Left lung (tissue), 14 donors: ENCODE measurements around the gene PLGLB1. TPM values are rescaled to one million over a fixed set of nuclear protein-coding genes. Genes with fewer than 3 reads are reported as not detected.
A peak's percentile ranks its signal among the peaks of the same experiment; 100 is the strongest.
"Not testable (repeated sequence)": the region's sequence is repeated elsewhere in the genome, so short reads cannot be mapped to it uniquely, and the experiment has no call there.

Source experiments
- ATAC-seq: fragments of 200-7000 bp; cut with Tn5 transposase; one replicate; pipeline ENCODE4 v1.9.1; 2020; ENCODE audit warnings: moderate library complexity
- DNase-seq, 4 donors: peaks; one replicate each; pipeline ENCODE4 v3.0.0-alpha.2; 2013 to 2020
- H3K27ac ChIP-seq, 2 donors: fragments of 200-600 bp; sonication (generic) in 1 of 2; one replicate each; pipeline versions ENCODE4 v1.5.0 to v1.8.0; 2020 to 2021
- H3K27me3 ChIP-seq, 2 donors: fragments of 200-600 bp; sonication (generic) in 1 of 2; one replicate each; pipeline versions ENCODE4 v1.5.0 to v1.8.0; 2020 to 2021
- H3K36me3 ChIP-seq, 2 donors: fragments of 200-600 bp; sonication (generic) in 1 of 2; one replicate each; pipeline versions ENCODE4 v1.5.0 to v1.8.0; 2020 to 2021
- H3K4me1 ChIP-seq, 2 donors: fragments of 200-600 bp; one replicate each; pipeline ENCODE4 v1.8.0; 2021
- H3K4me3 ChIP-seq, 2 donors: fragments of 200-600 bp; sonication (generic) in 1 of 2; one replicate each; pipeline versions ENCODE4 v1.5.0 to v1.8.0; 2020 to 2021; ENCODE audit warnings: mild to moderate bottlenecking in 1 of 2
- H3K9me3 ChIP-seq, 2 donors: fragments of 200-600 bp; sonication (generic) in 1 of 2; one replicate each; pipeline versions ENCODE4 v1.5.0 to v1.8.0; 2020 to 2021
- intact Hi-C, 2 donors: fragments of 100-400 bp; cut with DNase I; formaldehyde crosslinking; loops; one replicate each; pipeline versions ENCODE4 v1.11.2 to v1.14.2; 2022
- long read RNA-seq, 12 donors: library from polyadenylated mRNA in 2 of 12; unstranded in 2 of 12; transcript quantifications; one replicate each; pipeline ENCODE4 v2.0.0 and lab custom pipeline, GENCODE V29; 2019 to 2026
- polyA plus RNA-seq, 6 donors: library from polyadenylated mRNA; unstranded; fragments of 120-200 nt; gene quantifications; one replicate each; pipeline ENCODE4 v1.2.1, GENCODE V29; 2013; ENCODE audit not compliant: insufficient read length in 6 of 6
- total RNA-seq, 2 donors: library from RNA; stranded (reverse); fragmentation: NEBNext Ultra II Directional; extraction: Animal tissue kit (Norgen Biotek cat#: 25700); gene quantifications; one replicate each; pipeline ENCODE4 v1.2.1, GENCODE V29; 2021
- TF ChIP-seq, protein P1 (sequence below), 2 donors: fragments of 200-600 bp; sonication (generic) in 1 of 2; IDR thresholded peaks; one replicate each; pipeline versions ENCODE4 v1.5.0 to v1.8.0; 2021; ENCODE audit warnings: antibody characterized with exemption in 2 of 2
- donor health status: DM: no; HTN: yes; CAD: no.
- donor health status: DM: no; HTN: no; CAD: no.

PLGLB1 gene
- total RNA-seq (1 to 10 TPM; 1.3 to 2.6 TPM), polyA plus RNA-seq (10 to 100 TPM in 3 of 6 donors, 1 to 10 TPM in 3; 8.8 to 24.2 (median 13.8) TPM)
- long read RNA-seq, donor 1, partial matches to known transcripts = 14 of 15 reads
- long read RNA-seq, donor 1, other reads (novel, unspliced or antisense) = 0 of 15 reads
- long read RNA-seq, donor 2, partial matches to known transcripts = 9 of 9 reads
- long read RNA-seq, donor 2, other reads (novel, unspliced or antisense) = 0 of 9 reads
- long read RNA-seq, donor 3 = 0 reads
- long read RNA-seq, donor 4, partial matches to known transcripts = 1 of 2 reads
- long read RNA-seq, donor 4, other reads (novel, unspliced or antisense) = 1 of 2 reads
- long read RNA-seq, donor 5, partial matches to known transcripts = 6 of 6 reads
- long read RNA-seq, donor 5, other reads (novel, unspliced or antisense) = 0 of 6 reads
- long read RNA-seq, donor 6 = 0 reads
- long read RNA-seq, donor 7, partial matches to known transcripts = 6 of 7 reads
- long read RNA-seq, donor 7, other reads (novel, unspliced or antisense) = 0 of 7 reads
- long read RNA-seq, donor 8, partial matches to known transcripts = 0 of 1 reads
- long read RNA-seq, donor 8, other reads (novel, unspliced or antisense) = 0 of 1 reads
- long read RNA-seq, donor 9 = 0 reads
- long read RNA-seq, donor 10 = 0 reads
- long read RNA-seq, donor 11, partial matches to known transcripts = 12 of 12 reads
- long read RNA-seq, donor 11, other reads (novel, unspliced or antisense) = 0 of 12 reads
- long read RNA-seq, donor 12, partial matches to known transcripts = 0 of 2 reads
- long read RNA-seq, donor 12, other reads (novel, unspliced or antisense) = 0 of 2 reads

DNA sequence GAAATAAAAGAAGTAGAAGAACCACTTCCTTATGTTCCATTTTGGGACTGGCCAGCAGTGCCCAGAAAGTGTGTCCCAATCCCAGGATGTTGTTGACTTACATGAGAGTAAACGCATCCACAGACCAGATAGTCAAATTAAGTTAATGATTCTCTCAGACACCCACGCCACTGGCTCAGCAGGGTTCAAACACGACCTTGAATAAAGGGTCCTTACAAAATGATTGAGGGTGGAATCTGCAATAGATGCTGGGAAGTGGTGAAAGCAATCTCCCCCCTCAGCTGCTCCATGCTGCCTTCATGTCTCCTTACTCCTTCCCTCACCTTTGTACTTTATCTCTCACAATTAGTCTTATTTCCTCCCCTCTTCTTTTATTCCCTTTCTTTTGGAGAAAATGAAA, at the start of gene PLGLB1:
Gene PLGLB1 (minus strand): TSS at position 101 of the 400 bp plus-strand sequence. CDS start 61 bp downstream, at position 40.
- DNase-seq, H3K4me1 ChIP-seq, H3K27me3 ChIP-seq, H3K27ac ChIP-seq, H3K36me3 ChIP-seq, H3K9me3 ChIP-seq, intact Hi-C loops, H3K4me3 ChIP-seq, ATAC-seq: not testable (repeated sequence)

DNA sequence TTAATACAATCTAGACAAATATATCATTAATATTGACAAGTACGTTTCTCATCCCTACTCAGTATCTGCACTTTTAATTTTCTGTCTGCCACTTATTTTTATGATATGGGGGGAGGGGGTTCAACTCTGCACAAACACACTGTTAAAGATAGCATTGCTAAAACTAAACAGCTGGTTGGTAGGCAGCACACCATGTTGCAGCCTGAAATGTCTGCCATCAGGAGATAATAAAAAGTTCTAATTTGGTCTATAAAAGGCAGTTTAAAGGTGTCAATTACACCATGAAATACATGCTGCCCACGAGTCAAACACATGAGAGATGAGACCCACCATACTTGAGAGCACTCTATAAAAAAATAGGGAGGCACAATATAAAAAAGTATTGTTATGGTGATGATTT, 42.7 kb upstream of the PLGLB1 start:
- ATAC-seq, H3K4me3 ChIP-seq, H3K36me3 ChIP-seq, H3K27ac ChIP-seq, H3K4me1 ChIP-seq, H3K9me3 ChIP-seq, H3K27me3 ChIP-seq, intact Hi-C loops, DNase-seq: not testable (repeated sequence)

DNA sequence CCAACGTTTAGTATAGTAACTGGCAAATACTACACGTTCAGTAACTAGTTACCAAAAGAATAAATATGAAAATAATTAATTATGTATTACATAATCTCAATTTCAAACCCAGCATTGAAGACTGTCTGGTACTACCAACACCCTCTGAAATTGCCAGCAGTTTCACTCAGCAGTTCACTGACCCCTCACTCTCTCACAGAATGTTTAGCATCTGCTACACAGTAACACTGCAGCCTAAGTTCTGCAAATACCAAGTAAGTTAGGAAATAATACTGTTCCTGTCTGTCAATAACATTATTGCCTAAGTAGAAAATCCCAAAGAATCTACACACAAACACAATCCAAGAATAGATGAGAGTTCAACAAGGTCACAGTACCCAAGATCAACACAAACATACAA, 41.8 kb upstream of the PLGLB1 start:
- H3K27me3 ChIP-seq, H3K4me1 ChIP-seq, H3K27ac ChIP-seq, H3K36me3 ChIP-seq, intact Hi-C loops, H3K9me3 ChIP-seq, H3K4me3 ChIP-seq: not testable (repeated sequence)
- DNase-seq (peak in 2 of 4 donors; percentile 3 to 11), ATAC-seq (peak; percentile 68)

DNA sequence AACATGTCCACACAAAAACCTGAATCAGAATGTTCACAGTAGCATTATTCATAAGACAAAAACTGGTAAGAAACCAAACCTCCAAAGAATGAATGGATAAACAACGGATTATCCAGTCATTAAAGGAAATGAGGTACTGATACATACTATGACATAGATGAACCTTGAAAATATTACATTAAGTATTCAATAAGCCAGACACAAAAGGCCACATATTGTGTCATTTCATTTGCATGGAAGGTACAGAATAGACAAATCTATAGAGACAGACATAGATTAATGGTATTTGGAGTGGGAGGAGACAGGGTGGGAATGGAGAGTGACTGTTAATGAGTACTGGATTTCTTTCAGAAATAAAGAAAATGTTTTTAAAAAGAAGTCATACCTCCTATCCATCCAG, 39.9 kb upstream of the PLGLB1 start:
- DNase-seq, H3K4me1 ChIP-seq, H3K27ac ChIP-seq, ATAC-seq, H3K9me3 ChIP-seq, H3K36me3 ChIP-seq, H3K4me3 ChIP-seq, H3K27me3 ChIP-seq, intact Hi-C loops: not testable (repeated sequence)

DNA sequence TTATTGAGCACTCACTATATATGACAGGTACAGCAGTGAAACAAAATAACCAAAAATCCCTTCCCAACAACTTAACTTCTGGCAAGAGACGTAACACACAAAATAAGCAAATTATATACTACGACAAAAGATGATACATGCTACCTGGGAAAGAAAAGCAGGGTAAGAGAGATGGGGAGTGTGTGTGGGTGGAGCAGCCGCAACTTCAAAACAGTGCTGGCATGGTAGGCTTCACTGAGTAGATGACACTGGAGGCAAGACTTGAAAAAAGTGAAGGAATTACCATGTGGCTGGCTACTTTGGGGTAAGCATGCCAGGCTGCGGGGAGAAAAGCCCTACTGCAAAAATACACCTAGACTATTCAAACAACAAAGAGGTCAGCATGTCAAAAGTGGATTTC, 36.0 kb upstream of the PLGLB1 start:
- H3K9me3 ChIP-seq, H3K36me3 ChIP-seq, H3K4me3 ChIP-seq, DNase-seq, H3K27me3 ChIP-seq, H3K4me1 ChIP-seq, ATAC-seq, H3K27ac ChIP-seq, intact Hi-C loops: not testable (repeated sequence)

DNA sequence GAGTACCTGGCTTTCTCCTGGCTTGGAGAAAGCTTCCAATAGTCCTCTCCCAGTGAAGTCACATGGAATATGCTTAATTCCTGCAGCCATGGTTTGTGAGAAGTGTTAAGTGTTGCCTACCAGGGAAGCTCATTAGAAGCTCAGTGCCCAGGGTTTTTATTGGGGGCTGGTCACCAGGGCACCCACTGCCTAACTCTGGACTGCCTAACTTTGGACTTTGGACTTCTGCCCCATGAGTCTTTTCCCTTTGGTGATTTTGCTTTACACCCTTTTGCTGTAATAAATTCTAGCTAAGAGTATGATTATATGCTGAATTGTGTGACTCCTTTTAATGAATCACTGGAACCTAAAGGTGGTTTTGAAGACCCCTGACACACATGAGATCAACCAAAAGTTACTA, 35.2 kb upstream of the PLGLB1 start:
- ATAC-seq, H3K27ac ChIP-seq, H3K4me1 ChIP-seq, H3K9me3 ChIP-seq, intact Hi-C loops, H3K4me3 ChIP-seq, H3K27me3 ChIP-seq, H3K36me3 ChIP-seq, DNase-seq: not testable (repeated sequence)

DNA sequence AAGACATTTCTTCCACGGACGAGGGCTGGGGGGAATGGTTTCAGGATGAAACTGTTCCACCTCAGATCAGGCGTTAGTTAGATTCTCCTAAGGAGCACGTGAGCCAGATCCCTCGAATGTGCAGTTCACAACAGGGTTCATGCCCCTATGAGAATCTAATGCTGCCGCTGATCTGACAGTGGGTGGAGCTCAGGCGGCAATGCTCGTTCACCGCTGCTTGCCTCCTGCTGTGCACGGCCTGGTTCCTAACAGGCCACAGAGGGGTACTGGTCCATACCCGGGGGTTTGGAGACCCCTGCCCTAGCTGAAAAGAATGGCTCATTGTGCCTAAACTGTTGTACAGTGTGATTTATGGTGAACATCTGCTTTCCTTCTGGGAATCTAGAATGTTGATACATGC, 34.8 kb upstream of the PLGLB1 start:
- H3K36me3 ChIP-seq, H3K4me1 ChIP-seq, ATAC-seq, H3K27me3 ChIP-seq, intact Hi-C loops, H3K27ac ChIP-seq, DNase-seq, H3K4me3 ChIP-seq, H3K9me3 ChIP-seq: not testable (repeated sequence)

DNA sequence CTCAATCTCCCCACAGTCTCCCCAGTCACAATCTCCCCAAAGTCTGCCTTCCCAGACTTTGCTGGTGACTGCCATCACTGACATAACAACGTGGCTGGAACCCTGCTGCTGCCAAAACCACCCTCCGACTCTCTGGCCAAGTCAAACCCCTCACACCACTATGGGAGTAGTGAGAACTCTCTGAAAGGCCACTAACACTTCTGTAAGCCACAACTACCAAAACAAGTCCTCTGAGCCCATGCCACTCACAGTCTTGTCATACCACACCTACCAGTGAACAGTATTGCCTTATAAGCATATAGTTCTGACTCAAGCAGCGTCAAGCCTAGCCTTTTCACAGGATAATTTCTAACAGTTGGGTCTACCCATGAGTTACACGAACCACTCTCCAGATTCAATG, 32.7 kb upstream of the PLGLB1 start:
- H3K27ac ChIP-seq, H3K36me3 ChIP-seq, DNase-seq, intact Hi-C loops, H3K4me1 ChIP-seq, ATAC-seq, H3K9me3 ChIP-seq, H3K4me3 ChIP-seq, H3K27me3 ChIP-seq: not testable (repeated sequence)

DNA sequence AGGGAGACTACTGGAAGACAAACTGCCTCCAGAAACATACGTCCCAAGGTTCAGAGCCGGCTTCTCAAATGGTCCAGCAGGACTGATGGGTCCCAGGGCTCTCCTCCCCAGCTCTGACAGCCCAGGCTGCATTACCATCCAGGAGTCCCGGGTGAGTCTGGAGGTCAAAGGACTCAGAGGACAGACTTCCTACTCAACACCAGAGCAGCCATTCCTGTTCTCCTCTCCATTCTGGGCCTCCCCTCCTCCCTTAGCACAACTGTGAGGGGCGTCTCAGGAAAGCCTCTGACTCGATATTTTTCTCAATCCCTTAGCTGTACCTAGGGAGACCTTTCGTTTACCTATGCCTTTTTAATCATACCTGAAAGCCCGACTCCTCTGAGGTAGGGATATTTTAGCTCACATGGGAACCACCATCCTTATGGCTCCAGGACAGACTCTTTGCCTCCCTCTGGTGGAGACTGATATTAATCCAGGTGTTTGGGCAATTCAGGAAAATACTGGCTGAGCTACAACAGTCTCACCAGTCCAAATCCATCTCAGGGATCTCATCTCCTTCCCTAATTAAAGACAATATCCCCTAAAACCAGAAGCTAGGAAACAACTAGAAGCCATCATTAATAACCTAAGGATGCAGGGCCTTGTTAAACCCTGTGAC, 19.8 kb upstream of the PLGLB1 start:
- H3K27ac ChIP-seq, H3K27me3 ChIP-seq, H3K4me1 ChIP-seq, intact Hi-C loops, H3K4me3 ChIP-seq, H3K36me3 ChIP-seq, DNase-seq, H3K9me3 ChIP-seq: not testable (repeated sequence)
- ATAC-seq = peak; percentile 86
- TF ChIP-seq, protein P1, sequence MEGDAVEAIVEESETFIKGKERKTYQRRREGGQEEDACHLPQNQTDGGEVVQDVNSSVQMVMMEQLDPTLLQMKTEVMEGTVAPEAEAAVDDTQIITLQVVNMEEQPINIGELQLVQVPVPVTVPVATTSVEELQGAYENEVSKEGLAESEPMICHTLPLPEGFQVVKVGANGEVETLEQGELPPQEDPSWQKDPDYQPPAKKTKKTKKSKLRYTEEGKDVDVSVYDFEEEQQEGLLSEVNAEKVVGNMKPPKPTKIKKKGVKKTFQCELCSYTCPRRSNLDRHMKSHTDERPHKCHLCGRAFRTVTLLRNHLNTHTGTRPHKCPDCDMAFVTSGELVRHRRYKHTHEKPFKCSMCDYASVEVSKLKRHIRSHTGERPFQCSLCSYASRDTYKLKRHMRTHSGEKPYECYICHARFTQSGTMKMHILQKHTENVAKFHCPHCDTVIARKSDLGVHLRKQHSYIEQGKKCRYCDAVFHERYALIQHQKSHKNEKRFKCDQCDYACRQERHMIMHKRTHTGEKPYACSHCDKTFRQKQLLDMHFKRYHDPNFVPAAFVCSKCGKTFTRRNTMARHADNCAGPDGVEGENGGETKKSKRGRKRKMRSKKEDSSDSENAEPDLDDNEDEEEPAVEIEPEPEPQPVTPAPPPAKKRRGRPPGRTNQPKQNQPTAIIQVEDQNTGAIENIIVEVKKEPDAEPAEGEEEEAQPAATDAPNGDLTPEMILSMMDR (IDR thresholded peaks at IDR 0.05) = peak in 1 of 2 donors; percentile 16

DNA sequence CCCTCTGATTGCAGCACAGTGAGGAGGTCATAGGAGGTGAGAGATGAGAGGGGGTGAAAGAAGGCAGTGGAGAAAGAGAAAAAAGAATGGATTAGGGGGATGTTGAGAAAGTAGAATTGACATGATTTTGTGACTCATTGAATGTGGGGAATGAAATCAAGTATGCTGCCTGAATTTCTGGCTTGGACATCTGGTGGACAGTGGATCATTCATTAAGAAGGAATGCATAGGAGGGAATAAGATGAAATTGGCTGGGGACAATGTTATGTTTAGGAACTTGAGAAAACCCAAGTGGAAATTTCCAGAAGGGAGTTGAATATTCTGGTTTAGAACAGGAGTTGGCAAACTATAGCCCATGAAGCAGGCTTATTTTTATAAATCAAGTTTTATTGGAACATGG, 7.0 kb upstream of the PLGLB1 start:
- H3K27me3 ChIP-seq, H3K27ac ChIP-seq, H3K9me3 ChIP-seq, H3K4me1 ChIP-seq, H3K4me3 ChIP-seq, DNase-seq, intact Hi-C loops, ATAC-seq, H3K36me3 ChIP-seq: not testable (repeated sequence)

DNA sequence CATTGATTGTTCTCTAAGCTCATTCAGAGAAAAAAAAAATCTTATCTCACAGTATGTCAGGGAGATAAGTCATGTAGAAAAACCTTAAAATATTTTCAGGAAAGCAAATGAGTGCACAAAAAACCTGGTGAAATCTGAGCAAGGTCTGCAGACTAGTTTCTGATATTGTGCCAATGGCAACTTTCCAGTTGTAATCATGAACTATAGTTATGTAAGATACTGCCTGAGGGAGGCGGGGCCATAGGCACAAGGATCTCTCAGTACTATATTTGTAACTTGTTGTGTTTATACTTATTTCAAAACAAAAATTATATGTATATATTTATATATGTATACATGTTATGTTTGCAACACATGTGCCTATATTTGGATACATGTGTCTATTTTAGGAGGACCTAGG, 5.2 kb upstream of the PLGLB1 start:
- H3K9me3 ChIP-seq, DNase-seq, H3K4me1 ChIP-seq, intact Hi-C loops, H3K36me3 ChIP-seq, H3K27me3 ChIP-seq, H3K27ac ChIP-seq, H3K4me3 ChIP-seq: not testable (repeated sequence)
- peak; percentile 39 for ATAC-seq

DNA sequence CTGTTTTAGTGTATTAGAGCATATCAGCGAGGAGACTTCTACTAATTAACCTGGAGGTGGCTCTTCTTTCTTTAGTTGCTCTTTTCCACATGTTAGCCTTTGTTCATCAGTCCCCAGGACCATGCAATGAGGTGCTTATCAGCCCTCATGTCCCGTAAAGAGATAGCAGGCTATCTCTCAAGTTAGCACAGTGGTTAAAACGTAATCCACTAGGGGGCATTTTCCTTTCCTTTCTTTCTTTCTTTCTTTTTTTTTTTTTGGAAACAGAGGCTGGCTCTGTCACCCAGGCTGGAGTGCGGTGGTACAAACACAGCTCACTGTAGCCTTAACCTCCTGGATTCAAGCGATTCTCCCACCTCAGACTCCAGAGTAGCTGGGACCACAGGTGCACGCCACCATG, 4.3 kb upstream of the PLGLB1 start:
- H3K4me1 ChIP-seq, H3K36me3 ChIP-seq, intact Hi-C loops, H3K27me3 ChIP-seq, DNase-seq, H3K9me3 ChIP-seq, H3K27ac ChIP-seq, ATAC-seq, H3K4me3 ChIP-seq: not testable (repeated sequence)
